Measurements from ENCODE around the gene ZNF165. TPM values are rescaled to one million over a fixed set of nuclear protein-coding genes. Genes with fewer than 3 reads are reported as not detected.
"Not testable (repeated sequence)": the region's sequence is repeated elsewhere in the genome, so short reads cannot be mapped to it uniquely, and the experiment has no call there.

ZNF165 gene
- polyA plus RNA-seq (2013, experiment 1 of 2; ENCODE audit: insufficient read length), result 0.33 TPM
- 0.33 TPM for polyA plus RNA-seq (2013, experiment 2 of 2; ENCODE audit: insufficient read length)

DNA sequence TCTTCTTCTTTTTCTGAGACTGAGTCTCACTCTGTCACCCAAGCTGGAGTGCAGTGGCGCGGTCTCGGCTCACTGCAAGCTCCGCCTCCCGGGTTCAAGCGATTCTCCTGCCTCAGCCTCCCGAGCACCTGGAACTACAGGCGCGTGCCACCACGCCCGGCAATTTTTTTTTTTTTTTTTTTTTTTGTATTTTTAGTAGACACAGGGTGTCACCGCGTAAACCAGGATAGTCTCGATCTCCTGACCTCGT is at the start of gene ZNF165:
TSS of gene ZNF165 (plus strand) at position 188 of the 250 bp plus-strand sequence. CDS start 4,913 bp downstream, outside the sequence.
- DNase-seq, result not testable (repeated sequence)

DNA sequence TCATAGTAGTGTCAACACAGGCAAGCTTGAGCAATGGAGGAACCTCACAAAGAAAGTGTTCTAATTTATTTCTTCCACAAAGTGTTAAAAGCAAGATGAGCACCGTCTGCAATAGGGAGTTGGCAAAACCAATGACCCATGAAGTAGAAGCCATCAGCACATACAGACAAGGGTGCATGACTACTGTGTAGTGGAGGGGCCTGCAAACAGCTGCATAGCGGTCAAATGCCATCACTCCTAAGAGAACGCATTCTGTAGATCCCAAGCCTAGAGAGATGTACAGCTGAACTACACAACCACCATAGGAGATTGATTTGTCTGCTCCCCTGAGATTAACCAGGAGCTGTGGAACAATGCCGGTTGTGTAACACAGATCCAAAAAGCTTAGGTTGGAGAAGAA is 26.8 kb upstream of the ZNF165 start:
- DNase-seq, result no peak

GRCh38 chr6:28060405-28060804 is 20.0 kb upstream of the ZNF165 start:
- no peak for DNase-seq

GRCh38 chr6:28064272-28064671 is 16.1 kb upstream of the ZNF165 start:
- no peak for DNase-seq

GRCh38 chr6:28068067-28068466 is 12.3 kb upstream of the ZNF165 start:
- DNase-seq, result no peak

DNA sequence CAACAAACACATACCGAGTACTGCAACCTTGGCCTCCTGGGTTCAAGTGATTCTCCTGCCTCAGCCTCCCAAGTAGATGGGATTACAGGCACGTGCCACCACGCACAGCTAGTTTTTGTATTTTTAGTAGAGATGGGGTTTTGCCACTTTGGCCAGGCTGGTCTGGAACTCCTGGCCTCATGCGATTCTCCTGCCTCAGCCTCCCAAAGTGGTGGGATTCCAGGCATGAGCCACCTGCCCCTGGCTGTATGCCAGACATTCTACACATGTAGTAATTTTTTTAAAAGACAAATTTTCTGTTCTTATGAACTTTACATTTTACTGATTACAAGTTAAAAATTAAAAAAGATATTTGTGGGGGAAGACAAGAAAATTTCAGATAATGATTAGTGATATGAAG is 9.4 kb upstream of the ZNF165 start:
- DNase-seq, result not testable (repeated sequence)

DNA sequence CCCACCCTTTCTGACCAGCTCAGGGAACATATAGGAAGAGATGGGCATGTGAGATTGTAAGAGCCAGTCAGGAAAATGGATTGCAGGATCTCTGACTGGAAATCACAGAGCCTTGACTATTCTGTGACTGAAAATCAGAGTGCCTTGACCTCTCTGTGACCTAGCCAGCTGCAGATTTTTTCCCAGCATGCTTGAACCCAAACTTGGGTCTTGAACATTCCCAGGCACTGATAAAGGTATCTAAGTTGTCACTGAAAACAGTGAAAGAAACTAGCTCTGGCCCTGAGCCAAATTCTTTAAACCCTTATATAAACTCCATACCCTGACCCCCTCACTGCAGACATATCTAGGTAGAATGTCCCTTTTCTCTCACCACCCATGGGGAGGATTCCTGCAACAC is 2.3 kb upstream of the ZNF165 start:
- DNase-seq, result no peak

DNA sequence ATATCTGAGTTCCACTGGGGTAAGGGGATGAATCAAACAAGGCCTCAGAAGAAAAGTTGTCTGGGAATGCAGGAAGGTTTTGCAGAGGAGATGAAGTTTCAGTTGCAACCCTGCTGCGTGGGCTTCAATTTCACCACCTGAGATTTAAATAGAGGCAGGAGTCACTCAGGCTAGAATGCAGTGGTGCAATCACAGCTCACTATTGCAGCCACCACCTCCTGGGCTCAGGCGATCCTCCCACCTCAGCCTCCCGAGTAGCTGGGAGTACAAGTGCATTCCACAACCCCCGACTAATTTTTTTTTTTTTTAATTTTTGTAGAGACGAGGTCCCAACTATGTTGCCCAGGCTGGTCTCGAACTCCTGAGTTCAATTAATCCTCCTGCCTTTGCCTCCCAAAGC is 1.5 kb upstream of the ZNF165 start:
- no peak for DNase-seq

DNA sequence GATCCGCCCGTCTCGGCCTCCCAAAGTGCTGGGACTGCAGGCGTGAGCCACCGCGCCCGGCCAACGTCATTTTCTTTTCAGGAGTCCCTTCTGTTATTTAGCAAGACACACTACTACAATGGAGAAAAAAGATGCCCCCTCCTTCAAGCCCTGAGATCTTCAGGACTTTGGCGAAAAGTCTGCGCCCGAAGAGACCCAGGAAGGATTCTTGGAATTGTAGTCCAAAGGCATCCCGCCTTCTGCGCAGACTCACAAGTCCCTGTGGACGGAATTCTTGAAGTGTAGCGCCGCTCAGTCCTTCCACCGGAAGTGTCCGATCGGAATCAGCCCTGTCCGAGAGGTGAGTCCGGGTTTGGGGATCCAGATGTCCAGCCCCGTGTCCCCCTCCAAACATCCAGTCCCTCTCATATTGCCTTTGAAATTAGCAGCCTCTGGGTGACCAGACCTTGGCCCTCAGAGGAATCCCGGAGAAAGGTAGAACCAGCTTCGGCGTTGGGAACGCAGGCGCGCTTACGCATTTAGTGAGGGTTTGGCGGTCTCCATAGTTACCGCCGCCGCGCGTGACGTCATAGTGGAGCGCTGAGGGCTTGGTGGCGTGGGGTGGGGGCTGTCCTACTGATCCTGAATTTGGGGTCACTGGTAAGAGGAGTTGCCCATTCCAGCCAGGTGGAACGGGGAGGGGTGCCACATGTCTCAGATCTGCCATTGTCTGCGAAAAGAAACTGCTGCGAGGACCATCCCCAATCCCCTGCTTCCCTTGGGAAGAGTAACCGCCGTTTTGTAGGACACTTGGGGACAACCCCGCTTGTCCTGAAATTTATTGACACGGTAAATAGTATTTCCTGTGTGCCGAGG is 490 bp downstream of the ZNF165 start:
- peak; percentile 97 for DNase-seq

- no peak for DNase-seq
Observed at GRCh38 chr6:28081486-28081751, 1.1 kb downstream of the ZNF165 start.

- no peak for DNase-seq
Observed at GRCh38 chr6:28082939-28083338, 2.6 kb downstream of the ZNF165 start.

GRCh38 chr6:28089054-28089453 is 8.7 kb downstream of the ZNF165 start:
- no peak for DNase-seq

DNA sequence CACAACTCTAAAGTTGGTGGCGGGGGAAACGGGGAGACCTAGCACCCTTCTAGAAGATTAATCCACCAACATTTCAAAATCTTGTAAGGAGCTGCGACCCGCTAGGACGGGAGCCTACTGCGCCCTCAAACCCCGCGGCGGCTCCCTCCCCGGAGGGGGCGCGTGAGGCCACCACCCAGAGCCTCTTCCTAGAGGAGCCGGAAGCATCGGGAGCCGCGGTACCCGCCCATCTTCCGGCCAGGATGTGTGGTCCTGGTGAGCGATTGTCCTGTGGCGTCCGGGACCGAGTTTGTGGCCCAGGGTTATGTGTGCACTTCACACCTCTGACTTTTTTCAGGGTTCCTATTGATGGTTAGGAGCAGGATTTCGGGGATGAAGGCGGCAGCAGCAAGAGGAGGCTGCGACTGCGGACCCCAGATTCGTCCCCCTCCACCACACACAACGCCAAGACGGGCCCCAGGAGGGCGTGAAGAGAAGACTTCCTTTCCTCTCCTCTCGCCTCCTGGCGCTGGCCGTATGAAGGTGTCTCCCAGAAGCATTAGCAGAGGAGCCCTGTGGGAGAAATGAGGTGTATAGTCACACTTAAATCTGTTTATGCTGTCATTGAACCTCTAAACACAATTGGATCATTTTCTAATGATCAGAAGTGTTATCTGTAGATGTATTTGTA is 10.7 kb downstream of the ZNF165 start:
- peak; percentile 9 for DNase-seq

GRCh38 chr6:28102222-28102621 is 21.9 kb downstream of the ZNF165 start:
- not testable (repeated sequence) for DNase-seq

DNA sequence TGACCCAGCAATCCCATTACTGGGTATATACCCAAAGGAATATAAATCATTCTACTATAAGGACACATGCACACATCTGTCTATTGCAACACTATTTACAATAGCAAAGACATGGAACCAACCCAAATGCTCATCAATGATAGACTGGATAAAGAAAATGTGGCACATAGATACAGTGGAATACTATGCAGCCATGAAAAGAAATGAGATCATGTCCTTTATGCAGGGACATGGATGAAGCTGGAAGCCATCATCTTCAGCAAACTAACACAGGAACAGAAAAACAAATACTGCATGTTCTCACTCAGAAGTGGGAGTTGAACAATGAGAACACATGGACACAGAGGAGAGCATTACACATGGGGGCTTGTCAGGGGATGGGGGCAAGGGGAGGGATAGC is 22.3 kb downstream of the ZNF165 start:
- DNase-seq, result not testable (repeated sequence)

GRCh38 chr6:28104392-28105244 is 24.2 kb downstream of the ZNF165 start:
- peak; percentile 76 for DNase-seq

- no peak for DNase-seq
Observed at GRCh38 chr6:28105245-28105639, 24.9 kb downstream of the ZNF165 start.

GRCh38 chr6:28107506-28107905 is 27.1 kb downstream of the ZNF165 start:
- no peak for DNase-seq

DNA sequence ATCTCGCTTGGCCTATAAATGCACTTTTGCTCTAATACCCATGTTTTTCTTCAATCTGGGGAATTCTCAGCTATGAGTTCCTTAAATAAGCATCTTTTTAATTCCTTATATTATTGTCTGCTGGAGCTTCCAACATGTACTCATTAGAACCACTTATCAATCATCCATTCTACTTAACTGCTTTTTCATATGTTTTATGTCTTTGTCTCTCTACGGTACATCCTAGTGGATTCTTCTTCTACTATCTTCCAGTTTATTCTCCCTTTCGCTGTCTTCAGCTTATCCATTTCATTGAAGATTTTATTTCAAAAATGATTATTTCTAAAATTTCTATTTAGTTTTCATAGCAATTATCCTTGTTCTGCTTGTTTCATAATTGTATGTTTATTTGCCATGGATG is 31.6 kb downstream of the ZNF165 start:
- no peak for DNase-seq

DNA sequence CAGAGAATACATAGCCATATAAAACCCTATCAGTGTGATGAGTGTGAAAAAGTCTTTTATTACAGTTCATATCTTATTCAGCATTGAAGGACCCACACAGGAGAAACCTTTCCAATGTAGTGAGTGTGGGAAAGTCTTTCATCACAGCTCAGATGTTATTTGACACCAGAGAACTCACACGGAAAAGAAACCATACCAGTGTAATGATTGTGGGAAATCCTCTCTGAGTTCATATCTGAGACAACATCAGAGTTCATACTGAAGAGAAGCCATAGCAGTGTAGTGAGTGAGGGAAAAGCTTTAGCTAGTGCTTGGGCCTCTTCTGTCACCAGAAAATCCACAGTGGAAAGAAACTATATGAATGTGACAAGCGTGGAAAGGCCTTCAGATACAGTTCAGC is 35.4 kb downstream of the ZNF165 start:
- DNase-seq, result no peak

DNA sequence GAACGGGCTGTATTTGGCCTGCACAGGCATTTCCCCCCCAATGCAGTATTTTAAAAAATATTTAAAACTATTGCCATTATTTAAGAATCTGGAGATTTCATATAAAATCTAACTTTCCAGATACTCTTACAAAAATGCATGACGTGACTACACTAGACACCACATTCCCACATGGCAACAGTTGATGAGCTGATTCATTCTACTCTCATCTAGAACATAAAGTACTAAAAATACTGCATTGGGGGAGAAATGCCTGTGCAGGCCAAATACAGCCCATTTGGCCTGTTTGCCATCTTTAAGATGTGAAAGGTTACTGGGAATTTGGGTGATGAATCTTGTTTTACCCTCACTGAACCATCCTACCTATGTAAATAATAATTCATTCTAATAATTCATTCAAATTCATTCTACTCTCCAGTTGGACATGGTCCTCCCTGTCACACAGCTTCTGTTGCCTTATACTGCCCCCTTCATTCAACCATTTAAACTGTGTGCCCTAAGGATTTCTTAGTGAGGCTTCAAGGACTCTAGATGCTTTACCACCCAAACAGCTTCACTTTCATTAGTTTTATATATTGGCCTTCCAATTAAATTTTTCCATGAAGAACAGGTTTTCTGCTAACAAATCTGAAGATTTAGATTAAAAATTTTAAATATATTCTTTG is 37.1 kb downstream of the ZNF165 start:
- no peak for DNase-seq

DNA sequence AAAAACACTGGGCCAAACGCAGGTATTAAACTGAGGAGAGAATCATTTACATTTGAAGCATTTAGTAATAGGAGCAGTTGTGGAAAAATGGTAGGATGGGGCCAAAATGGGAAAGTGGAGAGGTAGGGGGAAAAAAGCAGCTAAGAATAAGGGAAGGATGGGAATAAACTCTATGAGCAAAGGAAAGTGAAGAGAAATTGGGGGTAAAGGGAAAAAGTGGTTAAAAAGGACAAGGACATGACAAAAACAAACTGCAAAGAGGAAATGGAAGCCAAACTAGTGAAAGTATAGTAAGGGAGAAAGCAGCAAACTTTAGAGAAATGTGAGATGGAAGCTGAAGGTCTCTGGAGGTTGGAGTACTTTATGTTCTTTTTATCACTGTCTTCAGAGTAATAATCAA is 37.8 kb downstream of the ZNF165 start:
- no peak for DNase-seq

- DNase-seq, result no peak
Observed at GRCh38 chr6:28121876-28122275, 41.5 kb downstream of the ZNF165 start.
